ENCODE measurements around the gene PITX3. TPM values are rescaled to one million over a fixed set of nuclear protein-coding genes. Genes with fewer than 3 reads are reported as not detected.

The PITX3 gene
- total RNA-seq, 1 experiment from 2014 or later = 0.81 TPM

- TF ChIP-seq CDX4 (CRISPR knock-in tag; IDR thresholded peaks at IDR 0.05; ENCODE audit: borderline replicate concordance) = no peak
- no peak for TF ChIP-seq ZMAT4 (CRISPR knock-in tag; IDR thresholded peaks at IDR 0.05)
- TF ChIP-seq ZBTB43 (CRISPR knock-in tag; IDR thresholded peaks at IDR 0.05) = no peak
- no peak for TF ChIP-seq ZNF416 (CRISPR knock-in tag; IDR thresholded peaks at IDR 0.05)
Observed at GRCh38 chr10:102188298-102188940, 52.9 kb downstream of the PITX3 start (continued).

- ATAC-seq = no peak
- Mint-ChIP-seq H3K27me3 (ENCODE audit: low read depth) (peaks cover 17% of the 10 kb centered on the region), H3K4me3 (no peak overlapping the region), H3K27ac (no peak overlapping the region), H3K36me3 (peaks cover 14% of the 10 kb centered on the region), H3K9me3 (peaks cover 56% of the 10 kb centered on the region), H3K4me1 (no peaks in the 10 kb centered on the region)
- ChIA-PET POLR2A (no interaction called here), CTCF (interaction anchor here (0.6 to 0.7 kb wide), 2 partner anchors 52 to 345 kb away, joined by 3 to 7 read pairs; no protein-coding TSS in a partner anchor)
- no peak for TF ChIP-seq USF1 (CRISPR knock-in tag; IDR thresholded peaks at IDR 0.05)
- no peak for TF ChIP-seq NFYB (CRISPR knock-in tag; conservative IDR thresholded peaks at IDR 0.05; ENCODE audit: low read depth)
- no peak for TF ChIP-seq ARID4B (CRISPR knock-in tag; IDR thresholded peaks at IDR 0.05; ENCODE audit: borderline replicate concordance)
- no peak for TF ChIP-seq ELF4 (CRISPR knock-in tag; IDR thresholded peaks at IDR 0.05; ENCODE audit: low read depth)
- no peak for TF ChIP-seq ZSCAN18 (CRISPR knock-in tag; IDR thresholded peaks at IDR 0.05)
- TF ChIP-seq FOXJ3 (CRISPR knock-in tag; IDR thresholded peaks at IDR 0.05; ENCODE audit: borderline replicate concordance) = no peak
- no peak for DNase-seq (ENCODE audit: low spot score)
Observed at GRCh38 chr10:102185811-102186527, 55.3 kb downstream of the PITX3 start.

- ChIA-PET POLR2A (no interaction called here), CTCF (interaction anchor here (0.6 to 0.7 kb wide), 2 partner anchors 53 to 344 kb away, joined by 3 to 7 read pairs; no protein-coding TSS in a partner anchor)
- Mint-ChIP-seq H3K27me3 (ENCODE audit: low read depth) (peaks cover 18% of the 10 kb centered on the region), H3K4me3 (no peak overlapping the region), H3K4me1 (no peaks in the 10 kb centered on the region), H3K9me3 (peaks cover 56% of the 10 kb centered on the region), H3K27ac (no peak overlapping the region), H3K36me3 (peaks cover 14% of the 10 kb centered on the region)
- DNase-seq (ENCODE audit: low spot score) (no peak), ATAC-seq (no peak)
- no peak for TF ChIP-seq OVOL2 (CRISPR knock-in tag; IDR thresholded peaks at IDR 0.05; ENCODE audit: borderline replicate concordance)
- no peak for TF ChIP-seq ZNF263 (CRISPR knock-in tag; IDR thresholded peaks at IDR 0.05; ENCODE audit: low read depth)
- no peak for TF ChIP-seq NFYB (CRISPR knock-in tag; conservative IDR thresholded peaks at IDR 0.05; ENCODE audit: low read depth)
- no peak for TF ChIP-seq FOXP1 (CRISPR knock-in tag; IDR thresholded peaks at IDR 0.05; ENCODE audit: borderline replicate concordance)
- no peak for TF ChIP-seq RELA (CRISPR knock-in tag; IDR thresholded peaks at IDR 0.05; ENCODE audit: borderline replicate concordance)
- TF ChIP-seq IRF2 (CRISPR knock-in tag; IDR thresholded peaks at IDR 0.05; ENCODE audit: borderline replicate concordance, low read depth) = no peak
Observed at GRCh38 chr10:102185272-102185671, 56.0 kb downstream of the PITX3 start.
